ENCODE results near the gene KLF12. TPM values are rescaled to one million over a fixed set of nuclear protein-coding genes. Genes with fewer than 3 reads are reported as not detected.

KLF12 gene
- total and polyA plus RNA-seq, 3 donors from 2014 or later, result 3.8 to 10.8 (median 8.5) TPM

- Histone ChIP-seq H3K27ac (no peak overlapping the region), H3K9me3 (no peaks in the 10 kb centered on the region), H3K27me3 (no peaks in the 10 kb centered on the region), H3K36me3 (ENCODE audit: low read depth, missing control alignments) (no peaks in the 10 kb centered on the region), H3K4me1 (no peaks in the 10 kb centered on the region), H3K4me3 (no peak overlapping the region)
- WGBS, 2 donors, result 91 to 93% methylated on average over 5 of the region's 5 CpGs
- TF ChIP-seq, protein P1, sequence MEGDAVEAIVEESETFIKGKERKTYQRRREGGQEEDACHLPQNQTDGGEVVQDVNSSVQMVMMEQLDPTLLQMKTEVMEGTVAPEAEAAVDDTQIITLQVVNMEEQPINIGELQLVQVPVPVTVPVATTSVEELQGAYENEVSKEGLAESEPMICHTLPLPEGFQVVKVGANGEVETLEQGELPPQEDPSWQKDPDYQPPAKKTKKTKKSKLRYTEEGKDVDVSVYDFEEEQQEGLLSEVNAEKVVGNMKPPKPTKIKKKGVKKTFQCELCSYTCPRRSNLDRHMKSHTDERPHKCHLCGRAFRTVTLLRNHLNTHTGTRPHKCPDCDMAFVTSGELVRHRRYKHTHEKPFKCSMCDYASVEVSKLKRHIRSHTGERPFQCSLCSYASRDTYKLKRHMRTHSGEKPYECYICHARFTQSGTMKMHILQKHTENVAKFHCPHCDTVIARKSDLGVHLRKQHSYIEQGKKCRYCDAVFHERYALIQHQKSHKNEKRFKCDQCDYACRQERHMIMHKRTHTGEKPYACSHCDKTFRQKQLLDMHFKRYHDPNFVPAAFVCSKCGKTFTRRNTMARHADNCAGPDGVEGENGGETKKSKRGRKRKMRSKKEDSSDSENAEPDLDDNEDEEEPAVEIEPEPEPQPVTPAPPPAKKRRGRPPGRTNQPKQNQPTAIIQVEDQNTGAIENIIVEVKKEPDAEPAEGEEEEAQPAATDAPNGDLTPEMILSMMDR (IDR thresholded peaks at IDR 0.05), result no peak
- no peak for TF ChIP-seq POLR2A (IDR thresholded peaks at IDR 0.05)
- DNase-seq, result no peak
- intact Hi-C loops (cut with DNase I; ENCODE audit: low total_unique reads), result no loop called here
Observed at GRCh38 chr13:74114641-74115040, 19.6 kb downstream of the KLF12 start.

GRCh38 chr13:74114202-74114601 is 20.0 kb downstream of the KLF12 start:
- H3K27me3 ChIP-seq, result no peaks in the 10 kb centered on the region
- H3K4me3 ChIP-seq, result no peak overlapping the region
- H3K27ac ChIP-seq, result no peak overlapping the region
- no peak for DNase-seq
- whole genome bisulfite sequencing, 2 donors, result 89 to 91% methylated on average over 1 of the region's 1 CpG
- no peaks in the 10 kb centered on the region for H3K4me1 ChIP-seq
- TF ChIP-seq, protein P1 (IDR thresholded peaks at IDR 0.05), result no peak
- TF ChIP-seq POLR2A (IDR thresholded peaks at IDR 0.05), result no peak
- H3K36me3 ChIP-seq (ENCODE audit: low read depth, missing control alignments), result no peaks in the 10 kb centered on the region
- intact Hi-C loops (cut with DNase I; ENCODE audit: low total_unique reads), result no loop called here
- no peaks in the 10 kb centered on the region for H3K9me3 ChIP-seq

GRCh38 chr13:74111901-74112824 is 22.0 kb downstream of the KLF12 start:
- DNase-seq, result no peak
- TF ChIP-seq, protein P1 (IDR thresholded peaks at IDR 0.05), result no peak
- no peak for TF ChIP-seq POLR2A (IDR thresholded peaks at IDR 0.05)
- no peaks in the 10 kb centered on the region for H3K36me3 ChIP-seq (ENCODE audit: low read depth, missing control alignments)
- H3K27ac ChIP-seq, result no peak overlapping the region
- H3K4me3 ChIP-seq, result no peak overlapping the region
- no peaks in the 10 kb centered on the region for H3K27me3 ChIP-seq
- 46 to 48% methylated on average over 5 of the region's 5 CpGs for WGBS, 2 donors
- no peaks in the 10 kb centered on the region for H3K9me3 ChIP-seq
- intact Hi-C loops (cut with DNase I; ENCODE audit: low total_unique reads), result no loop called here
- H3K4me1 ChIP-seq, result no peaks in the 10 kb centered on the region

DNA sequence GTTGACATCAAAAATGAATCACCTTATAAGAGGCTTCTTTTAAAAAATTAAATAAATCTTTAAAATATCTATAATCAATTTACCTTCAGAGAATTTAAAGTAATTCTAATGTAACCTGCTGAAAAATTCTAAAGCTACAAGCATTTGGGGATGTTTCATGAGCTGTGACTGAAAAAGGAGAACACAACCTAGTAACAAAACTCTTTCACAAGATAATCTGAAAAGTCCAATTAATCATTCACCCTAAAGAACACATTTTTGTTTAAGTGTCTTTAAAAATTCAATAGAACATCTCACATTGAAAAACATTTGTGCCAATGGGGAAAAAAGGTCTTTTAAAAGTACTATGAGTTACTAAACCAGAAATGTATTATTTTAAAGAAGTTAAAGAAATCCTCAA is 22.8 kb downstream of the KLF12 start:
- H3K9me3 ChIP-seq, result no peaks in the 10 kb centered on the region
- no peaks in the 10 kb centered on the region for H3K36me3 ChIP-seq (ENCODE audit: low read depth, missing control alignments)
- DNase-seq, result no peak
- TF ChIP-seq POLR2A (IDR thresholded peaks at IDR 0.05), result no peak
- no peaks in the 10 kb centered on the region for H3K4me1 ChIP-seq
- no peaks in the 10 kb centered on the region for H3K27me3 ChIP-seq
- no peak overlapping the region for H3K27ac ChIP-seq
- no peak overlapping the region for H3K4me3 ChIP-seq
- intact Hi-C loops (cut with DNase I; ENCODE audit: low total_unique reads), result no loop called here

DNA sequence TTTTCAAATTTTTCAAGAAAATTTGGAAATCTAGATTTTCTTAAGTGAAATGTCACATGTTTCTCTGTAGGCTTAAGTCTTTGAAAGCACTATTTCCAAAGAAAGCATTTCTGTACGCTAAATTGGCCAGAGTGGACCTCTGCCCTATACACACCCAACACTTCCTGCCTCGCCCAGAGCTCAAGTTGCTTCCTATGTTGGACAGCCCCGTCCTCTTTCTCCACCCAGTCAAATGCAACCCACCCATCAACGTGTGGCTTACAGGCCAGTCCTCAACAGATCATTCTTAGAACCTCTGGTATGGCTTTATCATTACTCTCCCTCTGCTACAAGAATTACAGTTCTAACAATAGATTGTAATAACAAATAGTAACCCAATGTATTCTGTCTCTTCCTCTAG is 24.2 kb downstream of the KLF12 start:
- H3K27me3 ChIP-seq, result no peaks in the 10 kb centered on the region
- no peak overlapping the region for H3K27ac ChIP-seq
- H3K9me3 ChIP-seq, result no peaks in the 10 kb centered on the region
- 81 to 86% methylated on average over 4 of the region's 4 CpGs for WGBS, 2 donors
- no peaks in the 10 kb centered on the region for H3K4me1 ChIP-seq
- TF ChIP-seq, protein P1 (IDR thresholded peaks at IDR 0.05), result no peak
- no peak for TF ChIP-seq POLR2A (IDR thresholded peaks at IDR 0.05)
- intact Hi-C loops (cut with DNase I; ENCODE audit: low total_unique reads), result no loop called here
- no peak for DNase-seq
- no peaks in the 10 kb centered on the region for H3K36me3 ChIP-seq (ENCODE audit: low read depth, missing control alignments)
- no peak overlapping the region for H3K4me3 ChIP-seq

All from testis (tissue), 3 donors.